Endothelial cell of umbilical vein (primary cell): Measurements from ENCODE around the gene ICAM5.

Experiments used
- CTCF ChIP-seq, 2 donors: IDR thresholded peaks; 1 replicate in 1 of 2; 2 replicates in 1 of 2; pipeline ENCODE4 v1.5.1; 2011; ENCODE audit warnings: low read length in 2 of 2, mild to moderate bottlenecking in 2 of 2, moderate library complexity in 2 of 2, control low read depth in 1 of 2, inconsistent platforms in 1 of 2, low read depth in 1 of 2; ENCODE audit not compliant: insufficient read depth in 1 of 2; ENCODE audit errors: extremely low read depth in 1 of 2
- EZH2 ChIP-seq: IDR thresholded peaks from 2 replicates; pipeline ENCODE4 v1.6.1; 2012; ENCODE audit warnings: borderline replicate concordance, low read depth, mild to moderate bottlenecking, moderate library complexity, low read length, inconsistent platforms; ENCODE audit not compliant: severe bottlenecking
- FOS ChIP-seq: IDR thresholded peaks from 2 replicates; pipeline ENCODE4 v1.6.1; 2011; ENCODE audit warnings: mild to moderate bottlenecking, low read length, moderate library complexity, borderline replicate concordance; ENCODE audit not compliant: insufficient read depth
- GATA2 ChIP-seq: IDR thresholded peaks from 2 replicates; pipeline ENCODE4 v1.7.0; 2011; ENCODE audit warnings: low read depth, mild to moderate bottlenecking, moderate library complexity, mixed read lengths, low read length; ENCODE audit not compliant: insufficient read length, insufficient read depth
- JUN ChIP-seq: IDR thresholded peaks from 2 replicates; pipeline ENCODE4 v1.6.1; 2011; ENCODE audit warnings: borderline replicate concordance, low read depth; ENCODE audit not compliant: insufficient read length, insufficient read depth
- MYC ChIP-seq: IDR thresholded peaks from one replicate; pipeline ENCODE4 v1.6.1; 2011; ENCODE audit warnings: mild to moderate bottlenecking, low read depth, low read length
- POLR2A ChIP-seq: IDR thresholded peaks from 2 replicates; pipeline ENCODE4 v1.6.1; 2012; ENCODE audit warnings: low read depth, mild to moderate bottlenecking, control low read depth, low read length
- POLR2AphosphoS5 ChIP-seq: IDR thresholded peaks from 2 replicates; pipeline ENCODE4 v1.6.1; 2012; ENCODE audit warnings: low read depth, mild to moderate bottlenecking, control low read depth, low read length, moderate library complexity; ENCODE audit not compliant: insufficient read depth
- TF ChIP-seq, protein P1 (sequence below): IDR thresholded peaks from 2 replicates; pipeline ENCODE4 v1.6.1; 2011; ENCODE audit not compliant: insufficient read depth, insufficient read length

- no peak for TF ChIP-seq CTCF (IDR thresholded peaks at IDR 0.05; ENCODE audit: extremely low read depth in 1 of 2, insufficient read depth in 1 of 2, low read depth in 1 of 2, low read length in 2 of 2)
- no peak for TF ChIP-seq EZH2
- no peak for TF ChIP-seq MYC
- TF ChIP-seq, protein P1, sequence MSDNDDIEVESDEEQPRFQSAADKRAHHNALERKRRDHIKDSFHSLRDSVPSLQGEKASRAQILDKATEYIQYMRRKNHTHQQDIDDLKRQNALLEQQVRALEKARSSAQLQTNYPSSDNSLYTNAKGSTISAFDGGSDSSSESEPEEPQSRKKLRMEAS: no peak
- no peak for TF ChIP-seq POLR2A
- TF ChIP-seq JUN: no peak
- no peak for TF ChIP-seq FOS
- TF ChIP-seq POLR2AphosphoS5: no peak
- no peak for TF ChIP-seq GATA2
These were observed 28.2 kb downstream of the ICAM5 start for GRCh38 chr19:10317857-10318462.
